Measurements from ENCODE around the gene NINL.

Gene NINL

DNA sequence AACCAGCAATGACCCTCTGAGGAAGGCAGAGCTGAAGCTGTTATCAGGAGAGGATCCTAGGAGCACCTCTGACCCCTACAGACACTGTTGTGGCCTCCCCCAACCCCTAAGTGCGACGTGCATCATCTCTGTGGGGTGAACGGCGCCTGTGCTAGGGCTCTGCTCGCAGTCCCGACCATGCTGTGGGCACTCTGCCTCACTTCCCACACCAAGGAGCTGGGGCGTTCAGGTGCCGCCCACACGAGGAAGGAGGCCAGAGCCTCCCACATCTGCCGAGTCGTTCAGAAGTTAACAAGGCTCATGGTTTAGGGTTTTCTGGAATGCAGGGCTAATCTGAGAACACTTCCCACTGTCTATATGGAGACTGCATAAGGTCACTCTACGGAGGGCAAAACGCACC lies 115.8 kb downstream of the NINL start:
- in situ Hi-C loops (cut with HindIII; ENCODE audit: low sequenced_read_pairs) = no loop called here

DNA sequence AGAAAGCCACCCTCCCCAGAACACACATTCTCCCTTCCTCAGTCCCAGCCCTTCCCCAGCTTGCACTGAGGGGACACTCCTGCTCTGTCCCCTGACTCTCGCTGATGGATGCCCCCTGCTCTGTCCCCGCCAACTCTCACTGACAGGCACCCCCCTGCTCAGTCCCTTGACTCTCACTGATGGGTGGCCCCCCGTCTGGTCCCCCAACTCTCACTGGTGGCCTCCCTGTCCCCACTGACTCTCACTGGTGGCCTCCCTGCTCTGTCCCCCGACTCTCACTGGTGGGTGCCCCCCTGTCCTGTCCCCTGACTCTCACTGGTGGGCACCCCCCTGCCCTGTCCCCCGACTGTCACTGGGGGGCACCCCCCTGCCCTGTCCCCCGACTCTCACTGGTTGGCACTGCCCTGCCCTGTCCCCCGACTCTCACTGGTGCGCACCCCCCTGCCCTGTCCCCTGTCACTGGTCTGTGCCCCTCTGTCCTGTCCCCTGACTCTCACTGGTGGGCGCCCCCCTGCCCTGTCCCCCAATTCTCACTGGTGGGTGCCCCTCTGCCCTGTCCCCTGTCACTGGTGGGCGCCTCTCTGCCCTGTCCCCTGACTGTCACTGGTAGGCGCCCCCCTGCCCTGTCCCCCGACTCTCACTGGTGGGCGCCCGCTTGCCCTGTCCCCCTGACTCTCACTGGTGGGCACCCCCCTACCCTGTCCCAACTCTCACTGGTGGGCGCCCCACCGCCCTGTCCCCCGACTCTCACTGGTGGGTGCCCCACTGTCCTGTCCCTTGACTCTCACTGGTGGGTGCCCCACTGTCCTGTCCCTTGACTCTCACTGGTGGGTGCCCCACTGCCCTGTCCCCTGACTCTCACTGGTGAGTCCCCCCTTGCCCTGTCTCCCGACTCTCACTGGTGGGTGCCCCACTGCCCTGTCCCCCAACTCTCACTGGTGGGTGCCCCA lies 116.9 kb downstream of the NINL start:
- in situ Hi-C loops (cut with HindIII; ENCODE audit: low sequenced_read_pairs) = no loop called here

DNA sequence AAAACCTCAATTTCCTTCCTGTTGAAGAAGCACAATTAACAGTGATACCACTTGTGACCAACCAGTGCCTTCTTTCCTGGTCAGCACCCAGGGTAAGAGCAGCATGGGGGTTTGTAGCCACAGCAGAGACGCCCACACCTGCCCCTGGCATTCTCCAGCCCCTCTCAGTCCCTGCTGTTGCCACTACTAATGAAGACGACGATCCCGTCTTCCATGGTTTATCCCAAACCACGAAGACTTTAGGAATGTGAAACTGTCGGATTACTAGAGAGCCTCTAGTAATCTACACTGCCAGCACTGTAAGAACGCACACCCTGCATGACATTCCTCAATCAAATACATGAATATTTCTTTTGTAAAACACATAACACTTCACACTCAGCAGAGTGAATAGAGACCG lies 117.9 kb downstream of the NINL start:
- in situ Hi-C loops (cut with HindIII; ENCODE audit: low sequenced_read_pairs) = no loop called here

DNA sequence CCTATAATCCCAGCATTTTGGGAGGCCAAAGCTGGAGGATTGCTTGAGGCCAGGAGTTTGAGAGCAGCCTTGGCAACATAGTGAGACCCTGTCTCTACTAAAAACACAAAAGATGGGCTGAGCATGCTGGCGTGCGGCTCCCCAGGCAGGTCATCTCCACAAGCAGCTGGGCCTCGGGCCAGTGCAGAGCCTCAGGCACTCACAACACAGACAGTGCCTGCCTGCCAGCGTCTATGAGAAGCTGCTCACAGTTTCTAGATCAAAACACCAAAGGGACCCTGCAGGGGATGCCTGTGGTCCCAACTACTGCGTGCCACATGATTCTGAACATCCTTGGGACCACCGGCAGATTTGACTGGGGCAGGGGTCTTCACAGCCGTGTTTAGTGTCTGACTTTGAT lies 118.5 kb downstream of the NINL start:
- in situ Hi-C loops (cut with HindIII; ENCODE audit: low sequenced_read_pairs) = no loop called here

DNA sequence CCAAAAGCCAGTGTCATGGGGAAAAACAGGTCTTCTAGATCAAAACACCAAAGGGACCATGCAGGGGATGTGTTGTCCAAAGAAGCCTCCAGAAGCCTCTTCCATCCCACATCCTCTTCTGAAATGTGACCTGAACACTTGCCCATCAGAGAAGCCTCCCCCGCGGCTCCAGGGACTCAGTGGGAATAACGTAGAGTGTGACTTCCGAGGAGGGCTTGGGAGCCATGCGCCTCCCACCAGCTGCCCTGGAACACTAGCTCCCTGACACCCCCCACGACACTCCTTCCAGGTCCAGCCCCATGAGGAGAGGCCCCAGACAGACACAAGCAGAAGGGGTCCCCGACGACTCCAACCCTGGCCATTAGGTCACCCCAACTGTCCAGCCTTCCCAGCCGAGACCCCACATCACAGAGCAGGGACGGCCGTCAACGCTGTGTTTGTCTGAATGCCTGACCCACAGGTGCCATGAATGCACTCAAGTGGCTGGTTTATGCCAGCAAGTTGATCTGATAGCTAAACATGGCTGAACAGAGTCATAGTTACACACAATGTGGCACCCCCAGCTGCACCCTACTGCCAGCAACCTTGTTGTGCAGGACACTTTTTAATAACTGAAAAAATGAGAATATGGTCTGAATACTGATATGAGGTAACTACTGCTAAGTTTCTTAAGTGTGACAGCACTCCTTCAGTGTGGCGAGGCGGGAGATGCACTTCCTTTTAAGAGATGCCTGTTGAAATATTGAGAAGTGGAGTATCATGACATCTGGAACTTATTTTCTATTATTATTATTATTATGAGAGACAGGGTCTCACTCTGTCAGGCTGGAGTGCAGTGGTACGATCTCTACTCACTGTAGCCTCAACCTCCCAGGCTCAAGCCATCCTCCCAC lies 119.8 kb downstream of the NINL start:
- in situ Hi-C loops (cut with HindIII; ENCODE audit: low sequenced_read_pairs) = no loop called here

DNA sequence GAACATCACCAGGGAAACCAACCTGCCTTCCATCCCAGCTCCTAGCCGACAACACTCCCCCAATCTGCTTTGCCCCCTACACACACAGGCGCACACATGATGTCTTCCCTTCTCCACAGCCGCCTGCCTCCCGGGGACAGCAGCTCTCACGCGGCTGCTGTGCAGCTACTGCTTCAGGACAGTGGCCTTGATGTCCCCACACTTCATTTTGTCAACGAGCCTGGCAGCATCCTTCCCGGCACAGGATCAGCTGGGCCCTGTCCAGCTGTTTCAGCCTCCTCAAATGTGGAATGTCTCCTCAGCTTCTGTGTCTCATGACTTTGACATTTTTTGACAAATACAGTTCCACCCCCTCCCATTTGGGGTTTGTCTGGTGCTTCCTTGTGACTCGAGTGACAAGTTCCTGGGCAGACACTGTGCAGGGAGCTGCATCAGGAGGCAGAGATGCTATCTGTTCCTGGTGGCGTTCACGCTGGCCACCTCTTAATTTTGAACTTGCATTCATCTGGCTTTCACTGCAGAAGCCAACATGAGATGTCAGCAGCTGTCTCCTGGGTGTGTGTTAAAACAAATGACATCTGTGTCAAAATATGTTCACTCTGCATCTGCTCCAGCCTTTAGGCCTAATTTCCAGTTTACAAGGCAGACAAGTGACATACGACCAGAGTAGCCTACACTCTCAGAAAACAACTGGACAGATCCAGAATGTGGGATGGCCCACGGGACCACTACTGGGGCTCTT lies 120.7 kb downstream of the NINL start:
- in situ Hi-C loops (cut with HindIII; ENCODE audit: low sequenced_read_pairs) = no loop called here

DNA sequence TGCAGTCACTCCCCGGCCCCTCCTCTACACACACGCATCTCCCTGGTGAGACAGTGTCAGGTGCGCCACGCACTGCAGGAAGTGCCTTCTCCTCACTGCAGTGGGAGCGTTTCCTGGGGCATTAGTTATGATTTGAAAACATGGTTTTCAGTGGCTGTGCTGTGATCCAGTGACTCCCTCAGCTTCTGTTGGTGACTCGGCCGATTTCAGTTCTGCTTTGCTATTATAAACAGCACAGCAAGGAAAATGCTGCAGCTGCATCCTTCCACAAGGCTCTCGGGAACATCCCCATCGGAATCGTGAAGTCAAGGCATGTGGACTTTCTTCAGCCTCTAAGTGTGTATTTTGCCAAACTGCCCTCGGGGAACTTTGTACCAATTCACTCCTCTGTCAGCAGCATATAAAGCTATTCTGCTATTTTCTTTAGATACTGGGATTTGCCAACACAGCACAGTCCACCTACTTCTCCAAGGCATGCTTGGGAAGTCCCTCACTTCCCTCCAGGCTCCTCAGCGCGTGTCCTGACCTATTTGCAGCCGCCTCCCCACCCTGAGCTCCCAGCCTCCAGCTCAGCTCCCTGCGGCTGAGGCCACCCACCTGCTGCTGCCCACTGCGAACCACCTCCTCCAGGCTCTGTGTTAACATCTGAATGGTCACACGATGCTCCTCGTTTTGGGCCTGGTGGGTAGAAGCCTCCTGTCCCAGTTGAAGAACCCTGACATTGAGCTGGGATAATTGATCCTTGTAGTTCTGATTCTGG lies 123.4 kb downstream of the NINL start:
- in situ Hi-C loops (cut with HindIII; ENCODE audit: low sequenced_read_pairs) = no loop called here

DNA sequence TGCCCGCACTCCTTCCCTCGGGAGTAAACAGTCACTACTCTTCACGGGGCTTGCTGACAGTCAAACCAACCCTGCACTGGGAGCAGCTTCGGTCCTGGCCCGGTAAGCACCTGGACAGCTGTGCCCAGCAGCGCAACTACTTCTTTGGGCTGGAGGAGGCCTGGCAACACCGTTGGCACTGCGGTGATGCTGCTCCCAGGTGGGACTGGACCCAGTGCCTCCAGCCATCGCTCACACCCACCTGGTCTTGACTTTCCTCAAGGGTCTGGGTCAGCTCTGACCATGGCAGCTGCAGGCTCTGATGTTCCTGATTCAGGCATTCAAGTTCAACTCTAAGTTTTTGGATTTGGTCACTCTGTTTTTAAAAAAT lies 124.1 kb downstream of the NINL start:
- in situ Hi-C loops (cut with HindIII; ENCODE audit: low sequenced_read_pairs) = no loop called here

DNA sequence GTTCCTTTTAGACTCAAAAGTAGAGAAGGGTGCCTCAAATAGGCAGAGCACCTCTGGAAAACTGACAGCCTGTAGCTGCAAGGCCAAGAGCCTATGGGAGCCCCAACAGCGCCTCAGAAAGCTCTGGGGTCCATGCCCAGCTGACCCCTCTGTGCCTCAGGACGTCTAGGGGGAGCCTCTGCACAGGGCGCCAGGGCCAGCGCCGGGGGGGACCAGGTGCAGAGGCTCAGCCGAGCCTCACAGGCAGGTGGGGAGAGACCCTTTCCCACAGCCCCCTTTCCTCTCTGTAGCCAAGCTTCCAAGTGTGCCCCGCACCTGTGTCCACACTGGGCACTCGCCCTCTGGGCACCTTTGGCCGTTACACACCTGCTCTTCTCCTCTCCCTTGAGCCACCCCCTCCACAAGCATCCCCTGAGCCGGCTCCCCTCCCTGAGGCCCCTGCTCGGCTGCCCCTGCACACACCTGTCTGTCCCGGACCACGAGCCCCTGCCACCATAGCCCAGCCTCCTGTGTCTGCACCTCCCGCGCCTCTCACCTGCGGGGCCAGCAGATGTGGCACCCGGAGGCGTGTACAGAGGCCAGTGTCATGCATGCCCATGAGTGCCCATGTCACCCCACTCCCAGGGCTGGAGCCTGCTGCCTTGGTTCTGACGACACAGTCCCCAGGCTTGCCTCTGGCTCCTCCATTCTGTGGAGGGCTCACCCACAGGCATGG lies 124.6 kb downstream of the NINL start:
- in situ Hi-C loops (cut with HindIII; ENCODE audit: low sequenced_read_pairs) = no loop called here

DNA sequence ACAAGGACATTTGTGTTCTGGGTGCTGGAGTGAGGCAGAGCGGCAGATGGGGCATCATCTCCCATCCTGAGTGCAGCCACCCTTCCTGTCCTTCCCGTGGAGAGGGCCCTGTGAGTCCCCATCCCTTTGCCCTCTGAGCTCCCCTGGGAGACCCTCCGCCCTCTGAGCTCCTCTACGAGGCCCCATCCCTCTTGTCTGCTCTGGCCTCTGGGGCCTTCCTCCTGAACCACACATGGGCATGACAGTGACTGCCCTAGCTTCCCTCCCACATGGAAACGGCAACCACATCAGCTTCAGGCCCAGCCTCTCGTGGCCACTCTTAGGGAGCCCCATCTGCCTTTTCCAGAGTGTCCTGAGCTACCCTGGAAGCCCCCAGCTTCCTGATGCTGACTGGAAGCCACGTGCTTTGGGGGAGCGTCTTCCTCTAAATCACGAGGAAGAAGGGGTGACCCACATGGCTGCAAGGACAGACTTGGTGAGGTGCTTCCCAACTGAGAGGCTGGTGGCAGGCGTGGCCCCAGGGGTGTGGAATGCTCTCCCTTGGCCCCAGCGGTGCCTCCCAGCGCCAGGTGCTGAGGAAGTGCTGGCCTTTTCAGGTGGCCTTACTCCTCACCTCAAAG lies 125.3 kb downstream of the NINL start:
- in situ Hi-C loops (cut with HindIII; ENCODE audit: low sequenced_read_pairs) = no loop called here

DNA sequence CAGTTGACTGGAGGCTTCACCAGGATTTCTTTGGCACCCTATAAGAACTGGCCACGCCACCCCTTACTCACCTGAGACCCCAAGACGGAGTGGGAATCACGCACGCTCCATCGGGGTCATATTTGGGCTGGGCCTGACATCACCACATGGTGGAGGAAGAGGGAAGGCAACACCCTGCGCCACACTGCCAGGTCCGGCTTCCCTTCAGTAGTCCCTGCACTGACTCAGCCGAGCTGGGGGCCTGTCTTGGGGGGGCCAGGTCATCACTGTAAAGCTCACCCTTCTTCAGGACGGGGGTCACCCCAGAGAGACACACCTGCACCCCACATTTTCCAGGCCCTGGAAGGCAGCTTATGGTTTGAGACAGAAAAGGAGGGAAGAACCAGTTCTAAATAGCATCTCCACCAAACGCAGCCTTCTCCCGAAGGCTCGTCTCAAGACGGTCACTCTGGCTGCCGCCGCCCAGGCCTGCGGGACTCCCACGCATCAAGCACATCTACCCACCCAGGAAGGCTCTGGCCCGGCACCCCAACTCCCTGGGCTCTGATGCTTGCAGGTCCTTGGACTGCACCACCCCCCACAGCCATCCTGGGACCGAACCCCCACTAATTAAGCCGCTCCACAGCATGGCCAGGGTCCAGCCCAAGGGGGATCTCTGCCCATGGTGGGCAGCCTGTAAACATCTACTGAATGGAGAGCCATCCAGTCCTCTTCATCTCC lies 126.1 kb downstream of the NINL start:
- in situ Hi-C loops (cut with HindIII; ENCODE audit: low sequenced_read_pairs) = no loop called here

DNA sequence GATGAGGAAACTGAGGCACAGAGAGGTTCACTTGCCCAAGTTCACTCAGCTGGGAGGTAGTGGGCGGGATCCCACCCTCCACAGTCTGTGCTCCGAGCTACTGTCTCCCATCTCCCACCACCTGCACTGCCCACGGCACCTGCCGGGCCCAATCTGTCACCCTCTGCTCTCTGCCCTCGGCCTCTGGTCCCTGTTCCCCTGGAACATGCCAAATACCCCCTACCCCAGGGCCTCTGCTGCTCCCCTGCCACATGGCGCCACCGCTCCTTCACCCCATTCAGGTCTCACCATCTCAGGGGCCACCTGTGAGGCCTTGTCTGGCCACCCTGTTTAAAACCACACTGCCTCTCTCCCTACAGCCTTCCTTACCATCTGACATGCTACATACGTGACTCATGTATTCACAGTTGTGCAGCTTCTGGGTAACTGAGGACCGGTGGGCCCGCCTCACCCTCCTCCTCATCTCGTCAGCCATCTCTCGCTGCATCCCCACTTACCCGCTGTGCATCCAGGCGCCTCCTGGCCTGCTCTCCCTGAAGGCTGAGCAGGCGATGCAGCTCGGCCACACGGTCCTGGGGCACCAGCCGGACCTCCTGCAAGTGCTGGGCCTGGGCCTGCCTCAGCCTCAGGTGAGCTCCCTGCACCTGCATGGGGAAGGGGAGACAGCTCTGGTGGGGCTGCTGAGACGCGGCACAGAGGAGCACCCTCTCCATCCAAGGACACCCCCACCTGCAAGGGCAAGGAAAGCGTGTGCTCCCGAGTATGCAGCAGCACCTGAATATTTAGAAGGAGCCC lies 127.2 kb downstream of the NINL start:
- in situ Hi-C loops (cut with HindIII; ENCODE audit: low sequenced_read_pairs) = no loop called here

DNA sequence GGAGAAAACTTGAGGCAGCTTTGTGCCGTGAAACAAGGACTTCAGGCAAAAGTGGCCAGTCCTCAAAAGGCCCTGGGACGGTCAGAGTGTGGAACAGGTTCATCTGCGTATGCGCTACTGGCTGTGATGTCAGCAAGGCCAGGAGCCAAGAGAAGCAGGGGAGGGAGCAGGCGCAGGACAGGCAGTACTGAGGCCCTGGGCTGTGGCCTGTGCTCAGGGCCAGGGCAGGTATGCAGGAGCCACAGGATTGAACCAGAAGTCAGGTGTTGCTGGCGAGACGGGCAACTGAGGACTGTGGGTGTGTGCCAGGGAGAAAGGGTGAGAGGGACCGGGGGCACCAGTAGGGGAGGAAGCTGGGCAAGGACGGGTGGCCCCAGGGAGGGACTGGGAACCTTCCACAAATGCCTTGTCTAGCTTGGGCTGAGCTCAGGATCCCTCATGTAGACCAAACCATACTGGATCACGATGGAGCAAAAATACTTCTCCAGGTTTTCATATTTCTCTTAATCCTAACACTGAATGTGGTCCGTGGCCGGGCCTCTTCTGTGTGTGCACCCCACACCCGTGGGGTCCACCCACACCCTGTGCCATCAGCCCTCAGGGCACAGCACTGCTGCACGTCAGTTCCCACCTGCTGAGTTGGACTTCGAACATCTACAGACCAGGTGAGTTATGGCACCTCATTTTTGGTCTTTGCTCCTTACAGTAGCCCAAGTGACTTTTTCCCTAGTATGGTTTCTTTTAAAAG lies 131.0 kb downstream of the NINL start:
- in situ Hi-C loops (cut with HindIII; ENCODE audit: low sequenced_read_pairs) = no loop called here

DNA sequence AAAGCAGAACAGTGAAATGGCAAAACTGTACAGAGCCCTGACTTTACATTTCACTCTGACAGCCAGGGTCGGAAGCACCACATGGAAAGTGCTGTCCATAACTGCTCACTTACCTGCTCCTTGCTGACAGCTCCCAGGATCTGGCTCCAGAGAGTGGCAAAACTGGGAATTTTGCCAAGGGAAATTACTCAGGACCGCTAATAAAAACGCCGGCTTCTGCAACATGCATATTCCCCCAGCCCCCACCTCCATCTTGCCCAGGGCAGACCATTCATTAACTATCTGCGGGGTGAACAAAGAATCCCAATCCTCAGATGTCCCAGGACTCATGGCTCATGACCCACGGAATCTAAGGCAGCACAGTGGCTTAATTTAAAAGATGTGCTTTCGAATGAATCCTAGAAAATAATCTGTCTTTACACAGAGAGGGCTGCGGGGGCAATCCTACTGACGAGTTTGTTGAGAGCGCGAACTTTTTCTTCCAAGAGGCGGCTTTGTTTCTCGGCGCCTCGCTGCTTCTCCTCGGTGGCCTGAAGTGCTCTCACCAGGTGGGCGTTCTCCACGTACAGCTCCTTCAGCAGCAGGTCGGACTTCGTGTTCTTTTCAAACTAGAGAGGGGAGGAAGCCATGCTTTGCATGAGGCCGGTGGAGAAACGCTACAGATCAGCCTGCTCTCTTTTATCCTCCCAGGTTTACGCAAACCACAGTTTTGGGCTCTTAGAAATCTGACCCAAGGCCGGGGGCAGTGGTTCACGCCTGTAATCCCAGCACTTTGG lies 132.1 kb downstream of the NINL start:
- in situ Hi-C loops (cut with HindIII; ENCODE audit: low sequenced_read_pairs) = no loop called here

DNA sequence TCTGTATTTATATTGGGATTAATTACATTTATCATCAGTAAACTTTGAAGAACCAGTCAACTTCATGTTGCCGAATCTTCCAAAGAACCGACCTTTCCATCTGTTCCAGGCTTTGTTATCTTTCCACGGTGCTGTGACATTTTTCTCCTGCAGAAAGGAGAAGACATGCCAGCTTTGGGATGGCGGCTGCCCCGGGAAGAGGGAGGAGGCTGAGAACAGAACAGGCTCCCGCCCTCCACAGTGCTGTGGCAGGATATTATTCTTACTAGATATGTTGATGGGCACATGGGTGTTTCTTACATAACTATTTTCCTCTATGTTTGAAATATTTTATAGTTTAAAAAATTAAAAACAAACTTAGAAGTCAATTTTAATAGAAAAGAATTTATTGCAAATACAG lies 133.0 kb downstream of the NINL start:
- in situ Hi-C loops (cut with HindIII; ENCODE audit: low sequenced_read_pairs) = no loop called here

DNA sequence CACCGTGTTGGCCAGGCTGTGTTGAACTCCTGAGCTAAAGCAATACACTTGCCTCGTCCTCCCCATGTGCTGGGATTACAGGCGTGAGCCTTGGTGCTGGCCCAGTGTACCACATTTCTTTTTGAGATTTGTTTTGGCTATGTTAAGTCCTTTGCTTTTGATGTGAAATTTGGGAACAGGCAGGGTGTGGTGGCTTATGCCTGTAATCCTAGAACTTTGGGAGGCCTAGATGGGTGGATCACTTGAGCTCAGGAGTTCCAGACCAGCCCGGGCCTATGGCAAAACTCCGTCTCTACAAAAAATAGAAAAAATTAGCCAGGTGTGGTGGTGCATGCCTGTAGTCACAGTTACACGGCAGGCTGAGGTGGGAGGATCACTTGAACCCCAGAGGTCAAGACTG lies 137.7 kb downstream of the NINL start:
- in situ Hi-C loops (cut with HindIII; ENCODE audit: low sequenced_read_pairs) = no loop called here

DNA sequence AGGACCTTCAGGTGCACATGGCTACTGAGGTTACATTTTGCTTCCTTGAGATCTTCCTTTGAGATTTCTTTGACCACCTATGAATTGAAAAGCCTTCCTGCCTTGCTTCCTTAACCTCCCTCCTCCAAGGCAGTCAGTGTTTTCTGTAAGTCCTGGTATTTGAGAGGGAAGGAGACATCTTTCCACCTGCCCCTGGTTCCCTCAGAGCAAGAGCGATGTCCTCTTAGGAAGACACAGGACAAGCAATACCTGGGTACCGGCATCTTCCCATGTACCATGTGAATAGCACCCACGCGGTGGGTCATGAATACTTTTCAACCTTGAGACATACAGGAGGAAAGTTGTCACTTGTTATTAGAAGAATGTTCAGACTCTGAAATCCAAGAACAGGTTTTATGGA lies 140.8 kb downstream of the NINL start:
- in situ Hi-C loops (cut with HindIII; ENCODE audit: low sequenced_read_pairs) = no loop called here
